ENCODE results near the gene MEP1B.
"Not testable (repeated sequence)": the region's sequence is repeated elsewhere in the genome, so short reads cannot be mapped to it uniquely, and the experiment has no call there.

Gene MEP1B

GRCh38 chr18:32189790-32190189 lies at the start of gene MEP1B:
MEP1B (plus strand) TSS chr18:32190039; CDS start chr18:32190071, 32 bp downstream.
- DNase-seq (ENCODE audit: low read depth) = no peak

- no peak for DNase-seq (ENCODE audit: low read depth)
These were observed 41.5 kb upstream of the MEP1B start for GRCh38 chr18:32148185-32148870.

- no peak for DNase-seq (ENCODE audit: low read depth)
These were observed 37.0 kb upstream of the MEP1B start for GRCh38 chr18:32152705-32153448.

GRCh38 chr18:32156855-32157254 lies 33.0 kb upstream of the MEP1B start:
- no peak for DNase-seq (ENCODE audit: low read depth)

GRCh38 chr18:32157580-32157979 lies 32.3 kb upstream of the MEP1B start:
- no peak for DNase-seq (ENCODE audit: low read depth)

- peak; percentile 28 for DNase-seq (ENCODE audit: low read depth)
These were observed 31.7 kb upstream of the MEP1B start for GRCh38 chr18:32158108-32158624.

- DNase-seq (ENCODE audit: low read depth) = not testable (repeated sequence)
These were observed 31.2 kb upstream of the MEP1B start for GRCh38 chr18:32158631-32159030.

- no peak for DNase-seq (ENCODE audit: low read depth)
These were observed 29.3 kb upstream of the MEP1B start for GRCh38 chr18:32160547-32160946.

GRCh38 chr18:32167980-32168730 lies 21.7 kb upstream of the MEP1B start:
- DNase-seq (ENCODE audit: low read depth) = no peak

- DNase-seq (ENCODE audit: low read depth) = no peak
These were observed 16.2 kb upstream of the MEP1B start for GRCh38 chr18:32173654-32174053.

- no peak for DNase-seq (ENCODE audit: low read depth)
These were observed 15.1 kb upstream of the MEP1B start for GRCh38 chr18:32174719-32175118.

- DNase-seq (ENCODE audit: low read depth) = no peak
These were observed 14.6 kb upstream of the MEP1B start for GRCh38 chr18:32175265-32175664.

GRCh38 chr18:32176745-32177144 lies 13.1 kb upstream of the MEP1B start:
- not testable (repeated sequence) for DNase-seq (ENCODE audit: low read depth)

- DNase-seq (ENCODE audit: low read depth) = no peak
These were observed 12.3 kb upstream of the MEP1B start for GRCh38 chr18:32177530-32177929.

- DNase-seq (ENCODE audit: low read depth) = no peak
These were observed 6.3 kb upstream of the MEP1B start for GRCh38 chr18:32183503-32183902.

GRCh38 chr18:32190209-32190608 lies 370 bp downstream of the MEP1B start:
- no peak for DNase-seq (ENCODE audit: low read depth)

GRCh38 chr18:32195881-32196815 lies 6.3 kb downstream of the MEP1B start:
- DNase-seq (ENCODE audit: low read depth) = no peak

- no peak for DNase-seq (ENCODE audit: low read depth)
These were observed 10.9 kb downstream of the MEP1B start for GRCh38 chr18:32200766-32201165.

GRCh38 chr18:32201948-32202672 lies 12.3 kb downstream of the MEP1B start:
- DNase-seq (ENCODE audit: low read depth) = no peak

GRCh38 chr18:32208023-32208422 lies 18.2 kb downstream of the MEP1B start:
- DNase-seq (ENCODE audit: low read depth) = no peak

- no peak for DNase-seq (ENCODE audit: low read depth)
These were observed 18.7 kb downstream of the MEP1B start for GRCh38 chr18:32208577-32208976.
